NK-92 treated with Interleukin-12 subunit alpha and Interleukin-12 subunit beta, amount 100 ng/mL, for 24 hours (cell line): Measurements from ENCODE around the gene GHITM.

Experiments used
- DNase-seq: peaks from one replicate; lab custom pipeline; 2025; lab: John Stamatoyannopoulos, UW

The GHITM gene

DNA sequence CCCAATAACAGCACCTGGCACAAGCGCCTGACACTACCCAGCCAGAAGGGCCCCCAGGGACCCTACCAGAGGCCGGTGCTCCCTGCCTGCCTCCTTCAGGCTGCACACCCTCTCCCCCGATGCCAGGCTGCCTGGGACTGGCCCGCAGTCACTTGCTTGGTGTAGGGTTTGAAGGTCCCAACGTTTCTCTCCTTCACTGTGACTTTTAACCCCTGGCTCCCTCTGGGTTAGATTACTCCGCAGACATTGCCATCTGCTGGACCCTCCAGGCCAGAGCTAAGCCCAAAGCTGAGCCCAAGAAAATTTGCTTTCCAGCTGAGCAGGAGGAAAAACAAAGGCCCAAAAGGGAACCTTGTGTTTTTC lies 61.9 kb downstream of the GHITM start:
- no peak for DNase-seq

DNA sequence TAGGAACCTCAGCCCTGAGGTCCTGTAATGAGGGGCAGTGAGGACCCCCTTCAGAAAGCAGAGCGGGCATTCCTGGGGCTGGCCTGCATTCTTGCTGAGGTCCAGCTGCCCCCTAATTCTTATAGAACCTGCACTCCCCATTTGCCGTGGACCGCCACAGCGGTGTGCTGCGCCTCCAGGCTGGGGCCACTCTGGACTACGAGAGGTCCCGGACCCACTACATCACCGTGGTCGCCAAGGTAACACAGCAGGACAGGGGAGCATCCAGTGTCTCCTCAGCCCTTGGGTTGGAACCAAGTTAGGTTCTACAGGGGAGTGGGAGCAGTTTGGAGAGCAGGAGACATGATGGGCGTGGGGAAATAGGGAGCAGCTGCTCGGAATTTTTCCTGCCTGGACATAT lies 62.4 kb downstream of the GHITM start:
- DNase-seq = no peak

DNA sequence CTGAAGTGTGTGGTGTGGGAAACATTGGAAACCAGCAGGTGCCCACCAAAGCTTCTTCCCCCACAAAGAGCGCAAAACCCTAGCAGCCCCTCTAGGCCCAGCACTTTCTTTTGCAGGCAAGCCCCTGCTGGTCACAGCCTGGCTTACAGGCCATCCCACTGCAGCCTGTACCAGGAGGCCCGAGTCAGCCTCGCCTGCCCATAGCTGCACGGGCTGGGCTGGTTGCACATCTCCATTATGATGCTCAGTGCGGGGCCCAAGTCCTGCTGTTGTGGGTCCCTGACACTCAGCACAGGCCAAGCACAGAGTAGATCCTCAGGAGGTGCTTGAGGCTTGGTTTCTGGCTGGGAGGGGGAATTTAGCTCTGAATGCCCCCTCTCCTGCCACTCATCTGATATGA lies 63.0 kb downstream of the GHITM start:
- no peak for DNase-seq
